Panc1 (cell line): Measurements from ENCODE around the gene RARB. TPM values are rescaled to one million over a fixed set of nuclear protein-coding genes. Genes with fewer than 3 reads are reported as not detected.

Experiments used
- ATAC-seq: fragments of 200-7000 bp; cut with Tn5 transposase; 2 replicates; pipeline ENCODE4 v1.9.1; 2020; ENCODE audit warnings: mild to moderate bottlenecking, moderate library complexity
- BruUV-seq: library from RNA; stranded (reverse); fragments of 400-500 nt; replicated peaks from 2 replicates; lab custom pipeline; 2021; lab: Mats Ljungman, UMichigan
- CTCF ChIA-PET: fragments of 300-600 bp; sonication (Branson Sonifier 250); formaldehyde crosslinking; loops from one replicate; lab custom pipeline; 2022; ENCODE audit warnings: antibody characterized with exemption; lab: Charles Lee
- POLR2A ChIA-PET: fragments of 300-600 bp; sonication (Branson Sonifier 250); formaldehyde crosslinking; loops from one replicate; lab custom pipeline; 2022; ENCODE audit warnings: antibody characterized with exemption; lab: Charles Lee
- DNase-seq: peaks from one replicate; pipeline ENCODE4 v3.0.0-alpha.2; 2010; ENCODE audit warnings: low read depth, low spot score
- H3K27ac ChIP-seq: 2 replicates; pipeline ENCODE4 v1.5.1; 2011; ENCODE audit warnings: mild to moderate bottlenecking, low read length, inconsistent platforms
- H3K27me3 ChIP-seq: fragments of 200-500 bp; sonication (Bioruptor generic); 2 replicates; pipeline ENCODE4 v1.6.0; 2014; ENCODE audit warnings: low read length, inconsistent platforms; ENCODE audit not compliant: control insufficient read depth, insufficient read depth
- H3K36me3 ChIP-seq: fragments of 200-500 bp; sonication (Bioruptor generic); 2 replicates; pipeline ENCODE4 v1.5.1; 2014; ENCODE audit warnings: inconsistent platforms, mild to moderate bottlenecking, low read length, moderate library complexity; ENCODE audit not compliant: control insufficient read depth, insufficient read depth
- H3K4me1 ChIP-seq: 2 replicates; pipeline ENCODE4 v1.5.1; 2011; ENCODE audit warnings: inconsistent platforms, mild to moderate bottlenecking, low read length, moderate library complexity; ENCODE audit not compliant: control insufficient read depth, insufficient read depth
- H3K4me3 ChIP-seq, 2 experiments: 2 replicates each; pipeline ENCODE4 v1.5.1; 2011 to 2012; ENCODE audit warnings: low read depth in 2 of 2, low read length in 2 of 2, mild to moderate bottlenecking in 2 of 2, inconsistent platforms in 1 of 2, moderate library complexity in 1 of 2
- H3K9me3 ChIP-seq: fragments of 200-500 bp; sonication (Bioruptor generic); 2 replicates; pipeline ENCODE4 v1.5.1; 2014; ENCODE audit warnings: low read depth, mild to moderate bottlenecking, inconsistent platforms, low read length, moderate library complexity; ENCODE audit not compliant: control insufficient read depth, insufficient read depth
- POLR2AphosphoS5 ChIP-seq: IDR thresholded peaks from 2 replicates; pipeline ENCODE4 v1.6.1; 2012; ENCODE audit warnings: mild to moderate bottlenecking, low read depth, low read length, moderate library complexity
- SIN3A ChIP-seq: IDR thresholded peaks from 2 replicates; pipeline ENCODE4 v1.6.1; 2012; ENCODE audit warnings: low read depth, mild to moderate bottlenecking, low read length, moderate library complexity, borderline replicate concordance; ENCODE audit not compliant: insufficient read depth
- TCF7L2 ChIP-seq: IDR thresholded peaks from 2 replicates; pipeline ENCODE4 v1.6.1; 2011; ENCODE audit warnings: mild to moderate bottlenecking, low read depth, low read length, inconsistent platforms
- in situ Hi-C: cut with HindIII; loops from 2 replicates; pipeline ENCODE4 v1.10.0; 2016; ENCODE audit warnings: low sequenced_read_pairs, low pct_unique_long_range_greater_than_20kb
- intact Hi-C: fragments of 100-400 bp; cut with micrococcal nuclease; formaldehyde crosslinking; loops from one replicate; pipeline ENCODE4 v1.10.0; 2022; ENCODE audit not compliant: unreplicated experiment
- total RNA-seq: library from RNA; stranded (reverse); gene quantifications from one replicate; pipeline ENCODE4 v1.2.1, GENCODE V29; 2021; ENCODE audit not compliant: unreplicated experiment
- TF ChIP-seq, protein P1 (sequence below), 2 experiments: IDR thresholded peaks; 2 replicates each; pipeline ENCODE4 v1.6.1; 2011 to 2012; ENCODE audit warnings: low read depth in 2 of 2, control low read depth in 1 of 2, low read length in 1 of 2, mild to moderate bottlenecking in 1 of 2, moderate library complexity in 1 of 2; ENCODE audit not compliant: insufficient read depth in 1 of 2
- TF ChIP-seq, protein P2 (sequence below): fragments of 450-650 bp; IDR thresholded peaks from 2 replicates; pipeline ENCODE4 v1.5.1; 2017; ENCODE audit warnings: mild to moderate bottlenecking

Gene RARB
- total RNA-seq, 1 experiment from 2014 or later, result not detected

DNA sequence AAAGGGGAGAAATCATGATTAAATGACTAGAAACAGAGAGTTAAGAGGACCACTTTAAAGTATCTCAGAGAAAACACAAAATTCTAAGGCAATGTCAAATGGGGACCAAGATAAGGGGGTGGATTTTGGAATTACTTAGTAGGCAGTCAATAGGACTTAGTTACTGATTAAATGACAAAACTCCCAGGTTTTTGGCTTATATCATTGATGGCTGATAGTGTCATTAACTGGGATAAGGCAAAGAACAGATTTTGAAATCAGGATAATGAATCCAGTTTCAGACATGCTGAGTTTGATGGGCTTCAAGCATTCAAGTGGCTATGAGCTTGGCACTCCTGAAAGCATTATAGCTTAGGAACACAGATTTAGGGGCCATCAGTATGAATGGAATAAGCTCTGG, 182.7 kb downstream of the RARB start:
- in situ Hi-C loops (no loop called here), intact Hi-C loops (no loop called here)
- ChIA-PET POLR2A (no interaction called here), CTCF (no interaction called here)
- no peaks in the 10 kb centered on the region for H3K4me1 ChIP-seq
- H3K36me3 ChIP-seq, result peaks cover 27% of the 10 kb centered on the region
- H3K27me3 ChIP-seq, result no peaks in the 10 kb centered on the region
- no TSS peak for BruUV-seq
- ATAC-seq (no peak), DNase-seq (no peak)
- H3K4me3 ChIP-seq, result no peak overlapping the region
- H3K27ac ChIP-seq, result no peak overlapping the region
- no peaks in the 10 kb centered on the region for H3K9me3 ChIP-seq
- TF ChIP-seq, protein P1, sequence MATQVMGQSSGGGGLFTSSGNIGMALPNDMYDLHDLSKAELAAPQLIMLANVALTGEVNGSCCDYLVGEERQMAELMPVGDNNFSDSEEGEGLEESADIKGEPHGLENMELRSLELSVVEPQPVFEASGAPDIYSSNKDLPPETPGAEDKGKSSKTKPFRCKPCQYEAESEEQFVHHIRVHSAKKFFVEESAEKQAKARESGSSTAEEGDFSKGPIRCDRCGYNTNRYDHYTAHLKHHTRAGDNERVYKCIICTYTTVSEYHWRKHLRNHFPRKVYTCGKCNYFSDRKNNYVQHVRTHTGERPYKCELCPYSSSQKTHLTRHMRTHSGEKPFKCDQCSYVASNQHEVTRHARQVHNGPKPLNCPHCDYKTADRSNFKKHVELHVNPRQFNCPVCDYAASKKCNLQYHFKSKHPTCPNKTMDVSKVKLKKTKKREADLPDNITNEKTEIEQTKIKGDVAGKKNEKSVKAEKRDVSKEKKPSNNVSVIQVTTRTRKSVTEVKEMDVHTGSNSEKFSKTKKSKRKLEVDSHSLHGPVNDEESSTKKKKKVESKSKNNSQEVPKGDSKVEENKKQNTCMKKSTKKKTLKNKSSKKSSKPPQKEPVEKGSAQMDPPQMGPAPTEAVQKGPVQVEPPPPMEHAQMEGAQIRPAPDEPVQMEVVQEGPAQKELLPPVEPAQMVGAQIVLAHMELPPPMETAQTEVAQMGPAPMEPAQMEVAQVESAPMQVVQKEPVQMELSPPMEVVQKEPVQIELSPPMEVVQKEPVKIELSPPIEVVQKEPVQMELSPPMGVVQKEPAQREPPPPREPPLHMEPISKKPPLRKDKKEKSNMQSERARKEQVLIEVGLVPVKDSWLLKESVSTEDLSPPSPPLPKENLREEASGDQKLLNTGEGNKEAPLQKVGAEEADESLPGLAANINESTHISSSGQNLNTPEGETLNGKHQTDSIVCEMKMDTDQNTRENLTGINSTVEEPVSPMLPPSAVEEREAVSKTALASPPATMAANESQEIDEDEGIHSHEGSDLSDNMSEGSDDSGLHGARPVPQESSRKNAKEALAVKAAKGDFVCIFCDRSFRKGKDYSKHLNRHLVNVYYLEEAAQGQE (IDR thresholded peaks at IDR 0.05; ENCODE audit: insufficient read depth in 1 of 2, low read depth in 2 of 2, low read length in 1 of 2), result no peak
- TF ChIP-seq, protein P2, sequence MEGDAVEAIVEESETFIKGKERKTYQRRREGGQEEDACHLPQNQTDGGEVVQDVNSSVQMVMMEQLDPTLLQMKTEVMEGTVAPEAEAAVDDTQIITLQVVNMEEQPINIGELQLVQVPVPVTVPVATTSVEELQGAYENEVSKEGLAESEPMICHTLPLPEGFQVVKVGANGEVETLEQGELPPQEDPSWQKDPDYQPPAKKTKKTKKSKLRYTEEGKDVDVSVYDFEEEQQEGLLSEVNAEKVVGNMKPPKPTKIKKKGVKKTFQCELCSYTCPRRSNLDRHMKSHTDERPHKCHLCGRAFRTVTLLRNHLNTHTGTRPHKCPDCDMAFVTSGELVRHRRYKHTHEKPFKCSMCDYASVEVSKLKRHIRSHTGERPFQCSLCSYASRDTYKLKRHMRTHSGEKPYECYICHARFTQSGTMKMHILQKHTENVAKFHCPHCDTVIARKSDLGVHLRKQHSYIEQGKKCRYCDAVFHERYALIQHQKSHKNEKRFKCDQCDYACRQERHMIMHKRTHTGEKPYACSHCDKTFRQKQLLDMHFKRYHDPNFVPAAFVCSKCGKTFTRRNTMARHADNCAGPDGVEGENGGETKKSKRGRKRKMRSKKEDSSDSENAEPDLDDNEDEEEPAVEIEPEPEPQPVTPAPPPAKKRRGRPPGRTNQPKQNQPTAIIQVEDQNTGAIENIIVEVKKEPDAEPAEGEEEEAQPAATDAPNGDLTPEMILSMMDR, result no peak
- no peak for TF ChIP-seq POLR2AphosphoS5
- no peak for TF ChIP-seq TCF7L2
- no peak for TF ChIP-seq SIN3A

DNA sequence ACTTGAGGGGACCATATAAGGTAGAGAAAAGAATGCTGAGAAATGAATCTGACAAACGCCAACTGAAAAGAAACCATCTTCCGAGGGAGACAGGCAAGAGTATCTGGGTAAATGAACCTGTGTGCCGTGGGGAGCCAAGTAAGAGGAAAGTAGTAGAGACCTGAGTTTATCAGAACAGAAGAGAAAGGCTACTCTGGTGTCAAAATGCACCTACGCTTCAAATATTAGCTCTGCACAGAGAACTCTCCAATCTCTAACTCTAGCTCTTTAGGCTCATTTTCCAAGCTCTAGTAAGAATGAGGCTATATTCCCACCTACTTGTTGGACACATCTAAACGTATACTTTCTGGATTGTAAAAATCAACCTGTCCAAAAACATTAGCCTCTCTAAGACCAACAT, 183.1 kb downstream of the RARB start:
- no peak overlapping the region for H3K4me3 ChIP-seq
- TF ChIP-seq TCF7L2 (no peak), POLR2AphosphoS5 (no peak), SIN3A (no peak)
- TF ChIP-seq, protein P1 (IDR thresholded peaks at IDR 0.05; ENCODE audit: insufficient read depth in 1 of 2, low read depth in 2 of 2, low read length in 1 of 2), result no peak
- TF ChIP-seq, protein P2, result no peak
- peaks cover 29% of the 10 kb centered on the region for H3K36me3 ChIP-seq
- ATAC-seq (no peak), DNase-seq (no peak)
- intact Hi-C loops (no loop called here), in situ Hi-C loops (no loop called here)
- BruUV-seq, result no TSS peak
- ChIA-PET CTCF (no interaction called here), POLR2A (no interaction called here)
- H3K27ac ChIP-seq, result no peak overlapping the region
- no peaks in the 10 kb centered on the region for H3K4me1 ChIP-seq
- no peaks in the 10 kb centered on the region for H3K9me3 ChIP-seq
- H3K27me3 ChIP-seq, result no peaks in the 10 kb centered on the region
